Adrenal gland (tissue), 5 donors: ENCODE results near the gene HASPIN.

Experiments
- CTCF ChIP-seq, 6 experiments: fragments of 450-650 bp in 4 of 6; fragments of 200-600 bp in 2 of 6; sonication (generic) in 1 of 6; IDR thresholded peaks; 1 replicate in 5 of 6; 2 replicates in 1 of 6; pipeline versions ENCODE4 v1.5.1 to v1.8.0; 2016 to 2021; ENCODE audit warnings: antibody characterized with exemption in 6 of 6, mild to moderate bottlenecking in 2 of 6, moderate library complexity in 1 of 6
- POLR2A ChIP-seq, 2 donors: fragments of 450-650 bp; IDR thresholded peaks; one replicate each; pipeline ENCODE4 v1.6.1; 2017; ENCODE audit warnings: antibody characterized with exemption in 2 of 2, mild to moderate bottlenecking in 2 of 2, moderate library complexity in 1 of 2
- donor health status: DM: no; HTN: no; CAD: no.

- TF ChIP-seq CTCF (IDR thresholded peaks at IDR 0.05), result no peak
- no peak for TF ChIP-seq POLR2A (IDR thresholded peaks at IDR 0.05)
Measured at GRCh38 chr17:3762922-3763776, 39.4 kb downstream of the HASPIN start.
